Activated gamma-delta T cell treated with Interleukin-2 at 50 U/mL for 16 hours (primary cell): ENCODE measurements around the gene CENPP.

Experiments used
- DNase-seq: peaks from one replicate; pipeline ENCODE4 v3.0.0-alpha.2; 2020

CENPP gene

GRCh38 chr9:92429836-92430235 is 104.1 kb downstream of the CENPP start:
- DNase-seq: no peak

- no peak for DNase-seq
These were observed 106.6 kb downstream of the CENPP start for GRCh38 chr9:92432350-92432749.

- no peak for DNase-seq
These were observed 107.3 kb downstream of the CENPP start for GRCh38 chr9:92432972-92433548.

GRCh38 chr9:92435263-92435662 is 109.5 kb downstream of the CENPP start:
- no peak for DNase-seq

GRCh38 chr9:92438900-92439526 is 113.3 kb downstream of the CENPP start:
- no peak for DNase-seq

GRCh38 chr9:92439921-92440750 is 114.4 kb downstream of the CENPP start:
- DNase-seq: no peak

GRCh38 chr9:92440751-92441046 is 114.9 kb downstream of the CENPP start:
- DNase-seq: no peak

GRCh38 chr9:92444841-92445240 is 119.1 kb downstream of the CENPP start:
- DNase-seq: no peak

GRCh38 chr9:92446536-92446935 is 120.8 kb downstream of the CENPP start:
- no peak for DNase-seq

- no peak for DNase-seq
These were observed 129.5 kb downstream of the CENPP start for GRCh38 chr9:92455217-92455616.

GRCh38 chr9:92457576-92457975 is 131.8 kb downstream of the CENPP start:
- no peak for DNase-seq

GRCh38 chr9:92463387-92463786 is 137.6 kb downstream of the CENPP start:
- no peak for DNase-seq

- DNase-seq: no peak
These were observed 138.2 kb downstream of the CENPP start for GRCh38 chr9:92463984-92464383.

- DNase-seq: no peak
These were observed 141.3 kb downstream of the CENPP start for GRCh38 chr9:92467041-92467440.

- DNase-seq: no peak
These were observed 141.8 kb downstream of the CENPP start for GRCh38 chr9:92467511-92467910.

- no peak for DNase-seq
These were observed 142.5 kb downstream of the CENPP start for GRCh38 chr9:92468206-92468605.

- DNase-seq: no peak
These were observed 148.8 kb downstream of the CENPP start for GRCh38 chr9:92474587-92474986.

GRCh38 chr9:92476962-92477361 is 151.2 kb downstream of the CENPP start:
- DNase-seq: no peak

- no peak for DNase-seq
These were observed 153.0 kb downstream of the CENPP start for GRCh38 chr9:92478783-92479182.

- DNase-seq: no peak
These were observed 153.6 kb downstream of the CENPP start for GRCh38 chr9:92479346-92479745.

- no peak for DNase-seq
These were observed 154.6 kb downstream of the CENPP start for GRCh38 chr9:92480291-92480771.

GRCh38 chr9:92480986-92481633 is 155.4 kb downstream of the CENPP start:
- no peak for DNase-seq

- DNase-seq: no peak
These were observed 156.6 kb downstream of the CENPP start, which contains the start of gene ASPN for GRCh38 chr9:92482329-92482728. ASPN (minus strand) TSS chr9:92482506.

GRCh38 chr9:92482805-92483204 is 157.1 kb downstream of the CENPP start:
- DNase-seq: no peak
